PC-3 (cell line): ENCODE results near the gene GPBP1. TPM values are rescaled to one million over a fixed set of nuclear protein-coding genes. Genes with fewer than 3 reads are reported as not detected.

Experiments used
- ATAC-seq: fragments of 200-7000 bp; cut with Tn5 transposase; 2 replicates; pipeline ENCODE4 v1.9.1; 2020; ENCODE audit warnings: mild to moderate bottlenecking, moderate library complexity
- BruUV-seq: library from RNA; stranded (reverse); fragments of 400-500 nt; replicated peaks from 2 replicates; lab custom pipeline; 2021; lab: Mats Ljungman, UMichigan
- CTCF ChIA-PET: fragments of 300-600 bp; sonication (Branson Sonifier 250); formaldehyde crosslinking; loops from one replicate; lab custom pipeline; 2022; ENCODE audit warnings: antibody characterized with exemption; lab: Charles Lee
- POLR2A ChIA-PET: fragments of 300-600 bp; sonication (Branson Sonifier 250); formaldehyde crosslinking; loops from one replicate; lab custom pipeline; 2022; ENCODE audit warnings: antibody characterized with exemption; ENCODE audit not compliant: unreplicated experiment; lab: Charles Lee
- DNase-seq: peaks from one replicate; pipeline ENCODE4 v3.0.0-alpha.2; 2015
- H2AFZ ChIP-seq: fragments of 300-600 bp; sonication (generic); 2 replicates; pipeline ENCODE4 v1.6.0; 2016; ENCODE audit warnings: antibody characterized with exemption, low read length
- H3F3A ChIP-seq: fragments of 300-600 bp; sonication (generic); one replicate; pipeline ENCODE4 v1.6.0; 2017; ENCODE audit warnings: antibody characterized with exemption, low read length, control low read depth, mild to moderate bottlenecking; ENCODE audit not compliant: unreplicated experiment
- H3K27ac ChIP-seq: fragments of 300-600 bp; sonication (generic); 2 replicates; pipeline ENCODE4 v1.5.1; 2016; ENCODE audit warnings: mild to moderate bottlenecking, low read length
- H3K27me3 ChIP-seq: fragments of 300-600 bp; sonication (generic); 2 replicates; pipeline ENCODE4 v1.6.1; 2016; ENCODE audit warnings: low read length, mixed read lengths
- H3K36me3 ChIP-seq: fragments of 300-600 bp; sonication (generic); 2 replicates; pipeline ENCODE4 v1.6.1; 2016; ENCODE audit warnings: low read depth, mixed run types, low read length, mixed read lengths
- H3K4me1 ChIP-seq: fragments of 300-600 bp; sonication (generic); 2 replicates; pipeline ENCODE4 v1.5.1; 2016; ENCODE audit warnings: low read length; ENCODE audit not compliant: insufficient read depth
- H3K4me2 ChIP-seq: fragments of 300-600 bp; sonication (generic); 2 replicates; pipeline ENCODE4 v1.6.0; 2016; ENCODE audit warnings: low read length
- H3K4me3 ChIP-seq: fragments of 300-600 bp; sonication (generic); 2 replicates; pipeline ENCODE4 v1.5.1; 2016; ENCODE audit warnings: mild to moderate bottlenecking, low read length, mixed read lengths
- H3K79me2 ChIP-seq: fragments of 300-600 bp; sonication (generic); 2 replicates; pipeline ENCODE4 v1.6.1; 2017; ENCODE audit warnings: low read length, mixed read lengths
- H3K9ac ChIP-seq: fragments of 300-600 bp; sonication (generic); 2 replicates; pipeline ENCODE4 v1.6.0; 2016; ENCODE audit warnings: mild to moderate bottlenecking, low read length
- H3K9me2 ChIP-seq: fragments of 300-600 bp; sonication (generic); replicated peaks from 2 replicates; pipeline ENCODE4 v1.6.1; 2016; ENCODE audit warnings: mixed run types, low read length, mixed read lengths
- H3K9me3 ChIP-seq: fragments of 300-600 bp; sonication (generic); 2 replicates; pipeline ENCODE4 v1.6.1; 2016; ENCODE audit warnings: low read length, mixed read lengths
- H4K20me1 ChIP-seq: fragments of 300-600 bp; sonication (generic); 2 replicates; pipeline ENCODE4 v1.6.1; 2016; ENCODE audit warnings: low read length, mixed read lengths
- CTCF ChIP-seq: fragments of 300-600 bp; sonication (generic); conservative IDR thresholded peaks from 2 replicates; pipeline ENCODE4 v1.5.1; 2017; ENCODE audit warnings: antibody characterized with exemption, low read depth, mild to moderate bottlenecking, low read length
- EZH2 ChIP-seq: fragments of 300-600 bp; sonication (generic); IDR thresholded peaks from one replicate; pipeline ENCODE4 v1.6.1; 2017; ENCODE audit warnings: antibody characterized with exemption, mild to moderate bottlenecking, low read length; ENCODE audit not compliant: unreplicated experiment
- EZH2phosphoT487 ChIP-seq: fragments of 300-600 bp; sonication (generic); IDR thresholded peaks from 2 replicates; pipeline ENCODE4 v1.6.1; 2018; ENCODE audit warnings: mild to moderate bottlenecking, antibody characterized with exemption, low read length, borderline replicate concordance
- intact Hi-C: fragments of 100-400 bp; cut with micrococcal nuclease; formaldehyde crosslinking; loops from 2 replicates; pipeline ENCODE4 v1.9.0; 2023
- total RNA-seq: library from RNA; depleted of rRNA; stranded (reverse); fragments of >200 nt; gene quantifications from 2 replicates; pipeline ENCODE4 v1.2.3, GENCODE V29; 2014

GPBP1 gene
- total RNA-seq, 1 experiment from 2014 or later = 31.8 TPM

GRCh38 chr5:57175551-57176309 is 1.9 kb downstream of the GPBP1 start:
- peak overlapping the region; percentile 98 for H3K4me3 ChIP-seq
- H3K27ac ChIP-seq = peak overlapping the region; percentile 98; the same call in 1 of the 2 replicates
- ChIA-PET CTCF (no interaction called here), POLR2A (no interaction called here)
- TF ChIP-seq EZH2phosphoT487 = no peak
- TF ChIP-seq CTCF = no peak
- no peak for TF ChIP-seq EZH2
- ATAC-seq (no peak), DNase-seq (no peak)
- H4K20me1 ChIP-seq = peaks cover 53% of the 10 kb centered on the region
- intact Hi-C loops = loop anchor here (10.0 kb wide), 1 partner anchor 259 kb away; no protein-coding TSS in a partner anchor
- H2AFZ ChIP-seq = no peak overlapping the region
- H3K27me3 ChIP-seq = no peaks in the 10 kb centered on the region
- peaks cover 8% of the 10 kb centered on the region; the same call in 1 of the 2 replicates for H3K4me1 ChIP-seq
- no peaks in the 10 kb centered on the region for H3K9me2 ChIP-seq
- peaks cover 68% of the 10 kb centered on the region for H3K79me2 ChIP-seq
- H3K9me3 ChIP-seq = no peaks in the 10 kb centered on the region
- BruUV-seq = TSS peak; percentile 29
- H3K9ac ChIP-seq = peak overlapping the region; percentile 100
- H3K36me3 ChIP-seq = peaks cover 20% of the 10 kb centered on the region
- no peaks in the 10 kb centered on the region for H3F3A ChIP-seq
- peak overlapping the region; percentile 93 for H3K4me2 ChIP-seq

DNA sequence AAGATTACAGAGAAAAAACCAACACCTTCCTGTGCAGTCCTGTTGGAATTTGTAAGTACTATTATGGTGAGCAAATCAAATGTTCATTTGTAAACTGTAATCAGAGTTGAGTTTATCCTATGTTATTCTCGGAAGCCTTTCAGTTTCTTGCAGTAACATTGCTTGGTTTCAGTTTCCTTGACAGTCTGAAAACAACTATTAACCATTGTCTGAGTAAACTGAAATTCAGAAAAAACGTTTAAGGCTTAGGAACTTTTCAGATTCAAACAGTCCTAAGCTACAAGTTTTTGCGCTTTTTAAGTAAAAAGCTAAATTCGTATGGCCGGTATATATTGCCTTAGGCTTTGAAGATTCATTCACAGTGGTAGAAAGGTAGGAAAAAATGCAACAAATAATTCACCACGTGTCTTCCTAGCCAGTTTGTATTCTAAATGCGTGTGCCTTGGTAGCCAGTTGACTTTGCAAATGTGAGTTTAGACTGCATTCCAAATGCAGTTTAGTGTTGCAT is 2.5 kb downstream of the GPBP1 start:
- intact Hi-C loops = loop anchor here (10.0 kb wide), 1 partner anchor 258 kb away; no protein-coding TSS in a partner anchor
- POLR2A ChIA-PET = no interaction called here
- ATAC-seq (no peak), DNase-seq (peak; percentile 33)
- H3K4me1 ChIP-seq = peaks cover 8% of the 10 kb centered on the region; the same call in 1 of the 2 replicates
- H3K4me3 ChIP-seq = peak overlapping the region; percentile 98
- peak overlapping the region; percentile 98 for H3K27ac ChIP-seq
- no peaks in the 10 kb centered on the region for H3F3A ChIP-seq
- peak overlapping the region; percentile 93 for H3K4me2 ChIP-seq
- H3K27me3 ChIP-seq = no peaks in the 10 kb centered on the region
- no TSS peak for BruUV-seq
- peaks cover 20% of the 10 kb centered on the region for H3K36me3 ChIP-seq
- CTCF ChIA-PET = no interaction called here
- no peak for TF ChIP-seq EZH2phosphoT487
- no peak for TF ChIP-seq CTCF
- no peak for TF ChIP-seq EZH2
- H3K9ac ChIP-seq = peak overlapping the region; percentile 100
- peaks cover 75% of the 10 kb centered on the region for H3K79me2 ChIP-seq
- no peaks in the 10 kb centered on the region for H3K9me3 ChIP-seq
- H4K20me1 ChIP-seq = peaks cover 57% of the 10 kb centered on the region
- H2AFZ ChIP-seq = no peak overlapping the region
- no peaks in the 10 kb centered on the region for H3K9me2 ChIP-seq
